Subcutaneous adipose tissue (tissue), 4 donors: ENCODE results near the gene TFF2. TPM values are rescaled to one million over a fixed set of nuclear protein-coding genes. Genes with fewer than 3 reads are reported as not detected.

Experiments used
- CTCF ChIP-seq: fragments of 450-650 bp; IDR thresholded peaks from one replicate; pipeline ENCODE4 v1.5.1; 2016; ENCODE audit warnings: low read depth, mild to moderate bottlenecking, control low read depth, antibody characterized with exemption, moderate library complexity
- total RNA-seq, 4 donors: library from RNA; depleted of rRNA; stranded (reverse); fragments of >200 nt; gene quantifications; one replicate each; pipeline ENCODE4 v1.1.0, GENCODE V29; 2016

TFF2 gene
- total RNA-seq, 4 donors from 2014 or later, result not detected

- no peak for TF ChIP-seq CTCF
Measured at GRCh38 chr21:42317341-42317741, 33.5 kb downstream of the TFF2 start.

DNA sequence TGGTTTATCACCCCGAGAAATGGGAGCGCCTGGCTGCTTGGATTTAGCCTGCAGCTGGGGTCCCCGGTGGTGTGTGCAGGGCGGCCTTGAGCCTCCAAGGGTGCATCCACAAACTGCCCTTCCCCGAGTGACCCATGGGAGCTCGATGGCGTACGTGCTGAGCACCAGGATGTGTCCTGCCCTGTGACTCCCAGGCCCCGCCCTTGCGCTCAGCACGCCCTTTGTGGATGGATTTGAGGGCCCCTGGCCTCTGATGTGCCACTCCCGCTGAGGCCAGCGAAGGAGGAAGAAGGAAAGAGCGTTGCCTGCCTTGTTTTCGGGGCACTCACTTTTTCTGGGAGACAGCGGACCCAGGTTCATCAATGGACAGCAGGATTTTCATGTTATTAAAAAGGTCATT lies 33.9 kb downstream of the TFF2 start:
- no peak for TF ChIP-seq CTCF

GRCh38 chr21:42315296-42315891 lies 35.4 kb downstream of the TFF2 start, which contains the start of gene TFF3:
Gene TFF3 (minus strand): TSS chr21:42315409. CDS start chr21:42315374, 35 bp downstream.
- no peak for TF ChIP-seq CTCF

GRCh38 chr21:42314616-42315295 lies 36.0 kb downstream of the TFF2 start:
- TF ChIP-seq CTCF, result no peak

- TF ChIP-seq CTCF, result no peak
Measured at GRCh38 chr21:42313501-42313969, 37.3 kb downstream of the TFF2 start.

DNA sequence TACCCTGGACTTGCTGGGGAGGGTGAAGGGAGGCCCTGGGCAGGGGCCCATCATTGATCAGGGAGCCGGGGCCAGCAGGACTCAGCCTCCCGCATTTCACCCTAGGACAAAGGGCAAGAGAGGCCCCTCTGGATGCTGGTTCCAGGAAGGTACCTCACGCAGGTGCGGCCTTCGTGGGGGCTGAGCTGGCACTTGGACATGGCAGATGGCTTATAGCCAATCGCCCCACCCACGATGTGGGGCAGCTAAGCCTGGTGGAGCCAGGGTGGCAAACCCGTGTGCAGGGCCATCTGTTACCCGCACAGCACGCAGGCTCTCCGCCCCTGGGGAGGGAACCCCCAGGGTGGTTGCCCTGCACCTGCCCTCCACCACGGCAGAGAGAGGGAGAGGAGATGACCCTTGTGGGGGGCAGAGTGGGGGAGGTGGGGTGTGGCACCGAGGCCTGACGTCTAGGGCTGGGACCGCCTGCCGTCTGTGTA lies 38.1 kb downstream of the TFF2 start:
- no peak for TF ChIP-seq CTCF

DNA sequence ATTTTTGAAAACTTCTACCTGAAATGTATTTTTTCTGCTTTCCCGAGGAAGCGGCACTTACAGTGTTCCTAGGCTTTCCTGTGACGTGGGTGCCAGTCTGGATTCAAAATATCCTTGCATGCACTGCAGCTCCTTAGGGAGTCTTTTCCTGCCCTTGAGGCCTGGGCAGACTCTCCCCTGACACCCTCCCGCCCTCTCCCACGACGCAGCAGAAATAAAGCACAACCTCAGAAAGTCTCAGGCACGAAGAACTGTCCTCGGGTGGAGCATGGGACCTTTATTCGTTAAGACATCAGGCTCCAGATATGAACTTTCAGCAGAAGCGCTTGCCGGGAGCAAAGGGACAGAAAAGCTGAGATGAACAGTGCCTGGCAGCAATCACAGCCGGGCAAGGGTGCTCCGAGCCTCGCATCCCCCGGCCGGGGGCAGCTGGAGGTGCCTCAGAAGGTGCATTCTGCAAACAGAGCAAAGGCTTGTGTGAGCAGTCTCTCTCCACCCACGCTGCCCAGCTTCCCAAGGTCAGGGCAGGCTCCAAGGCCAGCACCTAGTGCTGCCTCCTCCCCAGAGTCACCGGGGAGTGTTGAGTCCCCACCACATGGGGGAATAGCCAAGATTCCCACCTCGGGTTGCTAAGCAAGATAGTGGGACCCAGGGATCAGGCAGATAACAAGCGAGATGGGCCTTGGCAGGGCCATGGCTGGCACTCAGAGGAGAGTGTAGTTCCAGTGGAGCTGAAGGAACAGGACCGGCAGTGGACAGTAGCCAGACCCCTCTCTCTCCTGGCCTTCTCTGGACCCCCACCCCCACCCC lies 38.8 kb downstream of the TFF2 start:
- no peak for TF ChIP-seq CTCF
